Mucosa of descending colon (tissue), 3 donors: Measurements from ENCODE around the gene QKI. TPM values are rescaled to one million over a fixed set of nuclear protein-coding genes. Genes with fewer than 3 reads are reported as not detected.

Experiments
- ATAC-seq: fragments of 200-7000 bp; cut with Tn5 transposase; one replicate; pipeline ENCODE4 v1.9.1; 2020; ENCODE audit warnings: mild to moderate bottlenecking, moderate library complexity
- DNase-seq, 3 donors: peaks; one replicate each; pipeline ENCODE4 v3.0.0-alpha.2; 2020
- H3K36me3 ChIP-seq: fragments of 200-600 bp; one replicate; pipeline ENCODE4 v1.8.0; 2021; ENCODE audit warnings: low read depth, mild to moderate bottlenecking
- H3K4me1 ChIP-seq: fragments of 200-600 bp; one replicate; pipeline ENCODE4 v1.8.0; 2021; ENCODE audit warnings: low read depth, mild to moderate bottlenecking
- H3K4me3 ChIP-seq: fragments of 200-600 bp; one replicate; pipeline ENCODE4 v1.8.0; 2021; ENCODE audit warnings: mild to moderate bottlenecking
- H3K9me3 ChIP-seq: fragments of 200-600 bp; one replicate; pipeline ENCODE4 v1.8.0; 2021; ENCODE audit warnings: mild to moderate bottlenecking
- CTCF ChIP-seq: fragments of 200-600 bp; IDR thresholded peaks from one replicate; pipeline ENCODE4 v1.8.0; 2022; ENCODE audit warnings: antibody characterized with exemption, mild to moderate bottlenecking
- intact Hi-C, 2 donors: fragments of 100-400 bp; cut with DNase I in 1 of 2; cut with micrococcal nuclease in 1 of 2; formaldehyde crosslinking; loops; one replicate each; pipeline versions ENCODE4 v1.11.0 to v1.11.1; 2022; cut with DNase I, micrococcal nuclease
- total RNA-seq, 3 donors: library from RNA; stranded (reverse); fragmentation: NEBNext Ultra II Directional in 2 of 3; extraction: Animal tissue kit (Norgen Biotek cat#: 25700) in 2 of 3; gene quantifications; one replicate each; pipeline versions ENCODE4 v1.2.1 to v1.2.4, GENCODE V29; 2021 to 2023
- donor health status: DM: no; HTN: no; CAD: no; lungs with moderate emphysema.
- donor health status: DM: no; HTN: no; CAD: no.
- donor health status: DM: no; HTN: yes; CAD: no.

Gene QKI
- total RNA-seq, 3 donors from 2014 or later = 11.3 to 129 (median 35.8) TPM

- no peak overlapping the region for H3K4me3 ChIP-seq
- no peaks in the 10 kb centered on the region for H3K36me3 ChIP-seq
- no peaks in the 10 kb centered on the region for H3K9me3 ChIP-seq
- TF ChIP-seq CTCF = no peak
- ATAC-seq (no peak), DNase-seq (no peak)
- peaks cover 7% of the 10 kb centered on the region for H3K4me1 ChIP-seq
- intact Hi-C loops = no loop called here
Observed at GRCh38 chr6:163571730-163572129, 157.2 kb downstream of the QKI start.

- Histone ChIP-seq H3K9me3 (no peaks in the 10 kb centered on the region), H3K4me1 (peaks cover 13% of the 10 kb centered on the region), H3K36me3 (no peaks in the 10 kb centered on the region), H3K4me3 (no peak overlapping the region)
- ATAC-seq = no peak
- DNase-seq = no peak
- TF ChIP-seq CTCF = no peak
- intact Hi-C loops = no loop called here
Observed at GRCh38 chr6:163572612-163573011, 158.1 kb downstream of the QKI start.

- peaks cover 13% of the 10 kb centered on the region for H3K4me1 ChIP-seq
- H3K4me3 ChIP-seq = no peak overlapping the region
- H3K9me3 ChIP-seq = no peaks in the 10 kb centered on the region
- TF ChIP-seq CTCF = no peak
- intact Hi-C loops = no loop called here
- no peaks in the 10 kb centered on the region for H3K36me3 ChIP-seq
- ATAC-seq = no peak
- DNase-seq = no peak
Observed at GRCh38 chr6:163573503-163574179, 159.1 kb downstream of the QKI start.

GRCh38 chr6:163576114-163576513 is 161.6 kb downstream of the QKI start:
- no peak for TF ChIP-seq CTCF
- no peak for DNase-seq
- H3K4me3 ChIP-seq = no peak overlapping the region
- no peaks in the 10 kb centered on the region for H3K36me3 ChIP-seq
- peaks cover 13% of the 10 kb centered on the region for H3K4me1 ChIP-seq
- intact Hi-C loops = no loop called here
- H3K9me3 ChIP-seq = no peaks in the 10 kb centered on the region
- no peak for ATAC-seq

GRCh38 chr6:163577404-163577803 is 162.9 kb downstream of the QKI start:
- intact Hi-C loops = no loop called here
- no peaks in the 10 kb centered on the region for H3K36me3 ChIP-seq
- peaks cover 13% of the 10 kb centered on the region for H3K4me1 ChIP-seq
- no peak for TF ChIP-seq CTCF
- DNase-seq = no peak
- H3K4me3 ChIP-seq = no peak overlapping the region
- H3K9me3 ChIP-seq = no peaks in the 10 kb centered on the region
- ATAC-seq = no peak
